ENCODE data around the gene RRM2.

RRM2 gene

GRCh38 chr2:10148268-10148667 lies 25.7 kb downstream of the RRM2 start:
- FAIRE-seq, result no peak

GRCh38 chr2:10149635-10150034 lies 27.1 kb downstream of the RRM2 start:
- no peak for DNase-seq (ENCODE audit: extremely low spot score, insufficient read length, low read depth)

More at GRCh38 chr2:10148268-10148667, 25.7 kb downstream of the RRM2 start:
- no peak for DNase-seq (ENCODE audit: extremely low spot score, insufficient read length, low read depth)

GRCh38 chr2:10150436-10150835 lies 27.9 kb downstream of the RRM2 start:
- FAIRE-seq (no peak), DNase-seq (ENCODE audit: extremely low spot score, insufficient read length, low read depth) (no peak)

More at GRCh38 chr2:10149635-10150034, 27.1 kb downstream of the RRM2 start:
- no peak for FAIRE-seq

GRCh38 chr2:10151462-10151861 lies 28.9 kb downstream of the RRM2 start:
- FAIRE-seq, result no peak
- no peak for DNase-seq (ENCODE audit: extremely low spot score, insufficient read length, low read depth)

- DNase-seq (ENCODE audit: extremely low spot score, insufficient read length, low read depth) (no peak), FAIRE-seq (no peak)
Measured at GRCh38 chr2:10157293-10157692, 34.8 kb downstream of the RRM2 start.

GRCh38 chr2:10158681-10159080 lies 36.1 kb downstream of the RRM2 start:
- FAIRE-seq (no peak), DNase-seq (ENCODE audit: extremely low spot score, insufficient read length, low read depth) (no peak)

- no peak for FAIRE-seq
Measured at GRCh38 chr2:10159086-10159485, 36.5 kb downstream of the RRM2 start.

GRCh38 chr2:10159581-10160131 lies 37.1 kb downstream of the RRM2 start:
- no peak for FAIRE-seq

More at GRCh38 chr2:10159086-10159485, 36.5 kb downstream of the RRM2 start:
- no peak for DNase-seq (ENCODE audit: extremely low spot score, insufficient read length, low read depth)

GRCh38 chr2:10160203-10160955 lies 37.8 kb downstream of the RRM2 start:
- FAIRE-seq, result no peak

More at GRCh38 chr2:10159581-10160131, 37.1 kb downstream of the RRM2 start:
- DNase-seq (ENCODE audit: extremely low spot score, insufficient read length, low read depth), result no peak

GRCh38 chr2:10161206-10161931 lies 38.8 kb downstream of the RRM2 start:
- no peak for FAIRE-seq
- DNase-seq (ENCODE audit: extremely low spot score, insufficient read length, low read depth), result no peak

More at GRCh38 chr2:10160203-10160955, 37.8 kb downstream of the RRM2 start:
- DNase-seq (ENCODE audit: extremely low spot score, insufficient read length, low read depth), result no peak

GRCh38 chr2:10161961-10162441 lies 39.5 kb downstream of the RRM2 start:
- DNase-seq (ENCODE audit: extremely low spot score, insufficient read length, low read depth) (no peak), FAIRE-seq (no peak)

GRCh38 chr2:10162586-10163497 lies 40.3 kb downstream of the RRM2 start:
- DNase-seq (ENCODE audit: extremely low spot score, insufficient read length, low read depth) (no peak), FAIRE-seq (no peak)

GRCh38 chr2:10163498-10164486 lies 41.3 kb downstream of the RRM2 start:
- DNase-seq (ENCODE audit: extremely low spot score, insufficient read length, low read depth) (no peak), FAIRE-seq (peak; percentile 59)

GRCh38 chr2:10164601-10165000 lies 42.1 kb downstream of the RRM2 start:
- no peak for FAIRE-seq

GRCh38 chr2:10165282-10165681 lies 42.7 kb downstream of the RRM2 start:
- no peak for FAIRE-seq
- DNase-seq (ENCODE audit: extremely low spot score, insufficient read length, low read depth), result no peak

More at GRCh38 chr2:10164601-10165000, 42.1 kb downstream of the RRM2 start:
- DNase-seq (ENCODE audit: extremely low spot score, insufficient read length, low read depth), result no peak

- DNase-seq (ENCODE audit: extremely low spot score, insufficient read length, low read depth) (no peak), FAIRE-seq (no peak)
Measured at GRCh38 chr2:10165861-10166675, 43.5 kb downstream of the RRM2 start.

- FAIRE-seq (no peak), DNase-seq (ENCODE audit: extremely low spot score, insufficient read length, low read depth) (no peak)
Measured at GRCh38 chr2:10166676-10167292, 44.2 kb downstream of the RRM2 start.
